ENCODE measurements around the gene SPAG16.
"Not testable (repeated sequence)": the region's sequence is repeated elsewhere in the genome, so short reads cannot be mapped to it uniquely, and the experiment has no call there.

The SPAG16 gene

GRCh38 chr2:213710164-213710563 is 425.9 kb downstream of the SPAG16 start:
- no peak for DNase-seq

GRCh38 chr2:213718411-213718810 is 434.1 kb downstream of the SPAG16 start:
- DNase-seq, result not testable (repeated sequence)

GRCh38 chr2:213722565-213722964 is 438.3 kb downstream of the SPAG16 start:
- no peak for DNase-seq

DNA sequence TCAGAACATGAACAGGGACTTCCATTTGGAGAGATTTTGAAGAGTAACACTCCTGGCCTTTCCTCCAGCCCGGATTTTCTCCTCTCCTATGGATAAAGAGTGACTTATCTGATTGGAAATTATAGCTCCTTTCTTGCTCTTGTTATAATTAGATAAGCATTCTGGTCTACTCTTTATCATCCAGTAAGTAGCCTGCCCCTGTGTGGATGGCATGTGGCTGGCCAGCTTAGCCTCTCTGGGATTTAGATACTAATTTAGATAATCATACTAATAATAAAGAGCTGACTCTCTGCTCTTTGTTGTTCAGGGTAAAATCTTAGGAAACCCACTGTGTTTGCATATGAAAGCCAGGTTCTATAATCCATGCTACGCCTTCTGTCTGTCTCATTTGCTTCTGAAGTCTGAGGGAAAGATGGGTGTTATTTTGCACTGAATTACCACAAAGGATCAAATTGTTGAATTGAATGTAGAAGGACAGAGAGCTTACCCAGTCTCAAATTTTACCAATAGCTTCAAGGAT is 438.8 kb downstream of the SPAG16 start:
- no peak for DNase-seq

DNA sequence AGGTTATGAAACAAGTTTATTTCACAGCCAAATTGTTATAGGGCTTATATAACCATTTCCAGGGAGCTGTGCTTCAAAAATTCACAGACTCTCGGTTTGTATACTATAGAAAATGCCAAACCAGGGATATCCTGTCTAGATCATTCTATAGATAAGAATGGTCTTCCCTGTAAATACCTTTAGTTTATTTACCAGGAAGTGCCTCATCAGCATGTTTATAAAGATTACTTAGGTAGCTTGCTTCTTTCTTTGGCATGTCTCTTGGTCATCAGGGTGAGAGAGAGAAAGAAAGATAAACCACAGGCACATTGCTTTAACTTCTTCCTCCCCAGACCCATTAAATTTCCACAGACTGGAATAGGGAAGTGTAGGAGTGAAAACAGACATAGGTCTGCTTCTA is 439.4 kb downstream of the SPAG16 start:
- DNase-seq, result no peak

DNA sequence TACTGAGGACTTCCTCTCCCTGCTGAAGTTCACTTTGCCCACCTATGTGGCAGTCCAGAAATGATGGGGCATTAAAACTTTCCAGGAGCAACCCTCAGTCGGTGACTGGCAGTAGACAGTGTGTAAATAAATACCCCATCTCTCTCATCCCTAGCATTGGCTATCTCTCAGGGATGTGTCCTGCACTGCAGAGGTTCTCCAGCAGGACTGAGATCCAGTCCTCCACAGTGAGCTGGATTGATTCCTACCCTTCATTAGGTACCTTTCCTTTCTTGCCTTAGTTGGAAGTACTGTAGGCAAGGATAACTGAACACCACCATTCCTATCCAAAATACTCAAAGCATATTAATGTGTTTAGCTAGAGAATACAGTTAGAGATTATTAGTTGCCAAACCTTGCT is 441.8 kb downstream of the SPAG16 start:
- DNase-seq, result no peak

GRCh38 chr2:213733893-213734292 is 449.6 kb downstream of the SPAG16 start:
- DNase-seq, result no peak

DNA sequence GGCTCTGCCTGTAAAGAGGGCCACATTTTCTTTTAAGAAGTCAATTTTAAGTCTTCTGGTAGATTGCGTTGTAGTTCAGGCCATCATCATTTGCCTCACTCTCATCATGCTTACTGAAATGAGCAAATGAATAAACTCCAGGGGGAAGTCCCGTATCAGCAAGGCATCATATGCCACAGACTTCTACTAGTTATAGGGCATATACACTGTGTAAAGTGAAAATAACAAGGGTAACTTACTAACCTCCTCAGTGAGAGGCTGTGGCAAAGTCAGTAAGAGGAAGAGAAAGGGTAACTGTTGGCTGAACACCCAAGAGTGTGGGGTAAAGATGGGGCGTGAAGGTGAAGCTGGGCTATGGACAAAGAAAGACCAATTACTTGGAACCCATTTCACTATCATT is 456.2 kb downstream of the SPAG16 start:
- no peak for DNase-seq

DNA sequence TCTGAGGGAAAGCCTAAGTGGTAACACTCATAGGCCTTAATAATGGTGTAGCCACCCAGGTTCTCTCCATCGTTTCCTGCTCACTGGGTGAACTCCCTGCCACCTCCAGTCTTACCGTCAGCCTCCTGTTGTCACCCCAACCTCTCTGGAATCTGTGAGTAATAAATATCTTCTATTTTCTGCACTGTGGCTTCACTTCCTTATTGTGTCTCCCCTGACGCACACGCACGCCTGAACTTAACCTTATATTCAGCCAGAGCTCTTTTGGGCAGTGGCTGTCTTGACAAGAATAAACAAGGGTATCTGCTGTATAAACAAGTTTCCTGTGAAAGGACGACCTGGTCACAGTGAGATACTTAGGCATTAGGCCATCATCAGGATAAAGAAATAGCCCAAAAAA is 467.2 kb downstream of the SPAG16 start:
- no peak for DNase-seq

- DNase-seq, result no peak
Measured at GRCh38 chr2:213752575-213752974, 468.3 kb downstream of the SPAG16 start.

- DNase-seq, result no peak
Measured at GRCh38 chr2:213757525-213757924, 473.3 kb downstream of the SPAG16 start.

GRCh38 chr2:213763354-213763753 is 479.1 kb downstream of the SPAG16 start:
- DNase-seq, result no peak

- DNase-seq, result no peak
Measured at GRCh38 chr2:213763963-213764362, 479.7 kb downstream of the SPAG16 start.

DNA sequence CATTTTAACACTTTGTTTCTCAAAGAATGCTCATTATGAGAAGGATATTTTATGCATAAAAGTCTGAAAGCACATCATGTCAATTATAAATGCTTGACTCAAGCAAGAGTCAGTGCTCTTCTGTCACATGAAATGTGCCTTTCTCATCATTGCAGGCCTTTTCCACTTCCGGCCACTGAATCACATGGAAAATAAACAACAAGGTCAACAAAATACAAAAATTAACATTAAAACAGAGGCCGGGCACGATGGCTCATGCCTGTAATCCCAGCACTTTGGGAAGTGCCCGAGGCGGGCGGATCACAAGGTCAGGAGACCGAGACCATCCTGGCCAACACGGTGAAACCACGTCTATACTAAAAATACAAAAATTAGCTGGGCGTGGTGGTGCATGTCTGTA is 480.6 kb downstream of the SPAG16 start:
- no peak for DNase-seq

- DNase-seq, result no peak
Measured at GRCh38 chr2:213766062-213766461, 481.8 kb downstream of the SPAG16 start.

DNA sequence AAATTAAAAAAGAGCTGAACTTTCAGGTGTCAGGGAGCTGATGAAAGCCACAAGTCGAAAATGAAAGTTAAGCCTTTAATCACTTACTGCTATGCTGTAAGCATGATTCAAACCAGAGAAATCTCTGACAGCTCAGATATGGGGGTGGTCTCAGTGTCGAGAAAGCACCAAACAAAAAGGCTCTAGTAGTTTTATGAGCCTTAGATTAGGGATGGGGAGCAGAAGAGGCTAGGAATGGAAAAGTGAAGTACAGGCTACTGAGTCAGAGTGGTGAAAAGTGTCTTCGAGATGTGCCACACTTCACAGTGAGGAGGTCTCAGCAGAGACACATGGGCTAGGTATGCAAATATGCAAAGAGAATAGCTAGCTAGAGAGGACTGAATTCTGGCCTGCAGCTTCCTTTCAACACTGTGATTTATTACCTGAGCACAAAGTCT is 482.2 kb downstream of the SPAG16 start:
- DNase-seq, result no peak

GRCh38 chr2:213787869-213788268 is 503.6 kb downstream of the SPAG16 start:
- no peak for DNase-seq

DNA sequence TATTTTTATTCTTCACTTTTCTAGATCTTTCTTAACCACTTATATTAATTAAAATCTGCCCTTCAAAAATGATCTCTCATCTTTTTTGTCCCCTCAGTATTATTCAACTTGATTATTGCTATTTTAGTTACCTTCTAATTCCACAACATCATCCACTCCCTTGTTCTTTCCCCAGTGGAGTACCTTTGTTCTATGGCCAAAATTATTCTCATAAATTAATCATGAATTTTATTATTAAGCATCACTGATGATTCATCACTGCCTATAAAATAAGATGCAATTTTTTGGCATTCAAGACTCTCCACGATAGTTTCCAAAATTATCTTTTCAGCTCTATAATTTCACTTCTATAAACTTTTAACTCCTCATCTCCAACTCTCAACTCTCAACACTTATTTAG is 505.7 kb downstream of the SPAG16 start:
- no peak for DNase-seq

DNA sequence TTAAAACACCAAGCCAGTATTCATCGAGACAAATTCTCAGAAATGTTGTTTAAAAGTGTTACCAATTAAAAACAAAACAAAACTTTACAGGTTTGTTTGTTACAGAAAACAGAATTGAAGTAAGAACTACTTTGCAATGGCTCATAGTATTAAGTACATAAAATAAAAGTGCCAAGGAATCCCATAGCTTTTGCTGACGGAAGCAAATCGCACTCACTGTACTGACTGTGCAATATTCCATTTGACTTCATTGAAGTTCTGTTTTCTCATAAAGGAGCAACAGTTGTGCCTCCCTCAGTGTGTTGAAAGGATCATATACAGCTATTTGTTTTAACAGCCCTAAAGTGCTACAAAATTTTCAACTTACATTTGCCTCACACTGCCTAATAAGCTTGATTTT is 507.8 kb downstream of the SPAG16 start:
- DNase-seq, result no peak

- DNase-seq, result no peak
Measured at GRCh38 chr2:213806125-213806726, 522.0 kb downstream of the SPAG16 start.

DNA sequence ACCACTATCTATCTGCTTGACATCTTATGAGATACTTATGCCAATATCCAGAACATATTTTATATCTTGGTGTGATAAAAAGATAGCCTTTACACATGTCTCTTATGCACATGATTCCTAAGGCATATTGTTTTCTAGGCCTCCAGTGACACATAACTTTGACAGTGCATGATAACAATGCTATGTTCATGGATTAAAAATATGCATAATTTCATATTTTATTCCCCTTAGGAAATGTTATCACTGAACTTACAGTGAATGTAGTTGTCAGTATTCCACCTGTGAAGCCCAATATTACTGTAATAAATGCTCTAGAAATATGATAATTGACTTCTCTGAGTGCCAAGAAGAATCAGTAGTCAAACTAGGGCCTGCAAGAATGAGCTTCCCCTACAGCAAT is 532.3 kb downstream of the SPAG16 start:
- no peak for DNase-seq

- no peak for DNase-seq
Measured at GRCh38 chr2:213818436-213818835, 534.2 kb downstream of the SPAG16 start.

DNA sequence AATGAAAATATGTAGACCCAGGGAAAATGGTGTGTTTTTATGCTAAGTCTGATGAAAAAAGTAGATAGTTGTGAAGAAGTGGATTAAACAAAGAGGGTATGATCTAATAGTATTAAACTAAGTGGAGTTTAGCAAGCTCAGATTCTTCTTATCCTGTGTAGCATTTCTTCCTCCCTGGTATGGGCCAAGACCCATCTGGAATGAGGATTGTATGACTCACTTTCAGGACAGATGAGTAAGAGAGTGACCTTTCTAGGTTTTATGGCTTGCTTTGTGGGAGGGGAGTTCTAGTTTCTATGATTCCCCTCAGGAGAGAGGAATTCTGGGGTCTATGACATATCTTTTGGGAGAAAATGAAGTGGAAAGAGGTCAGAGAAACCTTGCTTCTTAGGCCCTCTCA is 550.1 kb downstream of the SPAG16 start:
- DNase-seq, result no peak

DNA sequence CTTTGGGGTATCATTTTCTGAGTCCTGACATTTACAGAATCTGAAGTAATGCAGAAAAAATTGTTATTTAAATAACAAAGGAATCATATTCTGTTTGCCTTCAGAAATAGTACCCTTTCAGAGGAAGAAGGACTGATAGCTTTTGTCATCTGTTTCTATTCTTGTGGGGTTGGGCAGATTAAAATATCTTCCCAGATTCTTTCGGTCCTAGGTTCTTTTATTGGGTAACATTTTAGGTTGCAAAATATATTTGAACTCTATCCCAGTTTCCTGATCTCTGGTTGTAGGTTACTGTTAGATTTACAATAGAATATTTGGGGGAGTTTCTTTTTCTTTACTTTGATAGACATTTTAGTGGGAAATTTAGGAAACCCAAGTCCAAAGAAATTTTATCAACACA is 550.5 kb downstream of the SPAG16 start:
- DNase-seq, result no peak

DNA sequence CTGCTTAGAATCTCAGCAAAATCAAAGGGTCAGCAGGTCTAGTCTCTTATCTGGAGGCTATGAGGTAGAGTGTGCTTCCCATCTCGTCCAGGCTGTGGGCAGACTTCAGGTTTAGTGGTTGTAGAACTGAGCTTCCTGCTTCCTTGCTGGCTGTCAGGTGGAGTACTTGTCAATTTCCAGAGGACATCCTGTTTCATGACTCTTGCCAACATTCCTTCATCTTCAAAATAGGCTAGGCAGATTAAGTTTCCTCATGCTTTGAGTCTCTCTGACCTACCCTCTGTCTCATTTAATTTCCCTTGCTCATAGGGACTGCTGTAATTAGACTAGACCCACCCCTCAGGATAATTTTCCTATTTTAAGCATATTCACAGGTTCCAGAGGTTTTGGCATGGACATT is 562.6 kb downstream of the SPAG16 start:
- DNase-seq, result no peak

All from GF-D8 (cell line).